Urothelium cell line (cell line): Measurements from ENCODE around the gene FARP1.

ENCODE experiments used
- DNase-seq: peaks from one replicate; pipeline ENCODE4 v3.0.0; 2011; ENCODE audit warnings: low spot score, mixed read lengths
- FAIRE-seq: peaks from 2 replicates; lab custom pipeline; 2011; peaks lifted over from hg19 to GRCh38; lab: Jason Lieb, UNC

FARP1 gene

DNA sequence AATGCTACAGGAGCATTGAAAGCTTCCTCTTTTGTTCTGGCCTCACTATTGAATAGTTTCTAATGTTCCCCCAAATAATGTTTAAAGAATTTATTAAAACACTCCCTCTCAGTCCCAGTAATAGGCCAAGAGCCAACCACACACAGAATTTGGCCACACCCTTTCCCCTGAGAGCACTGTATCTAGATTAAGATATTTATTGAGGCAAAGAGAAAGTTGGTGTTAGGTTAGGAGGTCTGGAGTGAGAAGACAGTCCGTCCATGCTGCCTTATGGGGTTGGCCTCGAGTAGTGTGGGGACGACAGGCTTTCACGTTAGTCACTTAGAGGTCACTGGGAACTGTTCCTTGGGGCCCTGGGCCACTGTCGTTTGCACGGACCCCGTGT lies 157.1 kb downstream of the FARP1 start:
- FAIRE-seq (no peak), DNase-seq (no peak)

DNA sequence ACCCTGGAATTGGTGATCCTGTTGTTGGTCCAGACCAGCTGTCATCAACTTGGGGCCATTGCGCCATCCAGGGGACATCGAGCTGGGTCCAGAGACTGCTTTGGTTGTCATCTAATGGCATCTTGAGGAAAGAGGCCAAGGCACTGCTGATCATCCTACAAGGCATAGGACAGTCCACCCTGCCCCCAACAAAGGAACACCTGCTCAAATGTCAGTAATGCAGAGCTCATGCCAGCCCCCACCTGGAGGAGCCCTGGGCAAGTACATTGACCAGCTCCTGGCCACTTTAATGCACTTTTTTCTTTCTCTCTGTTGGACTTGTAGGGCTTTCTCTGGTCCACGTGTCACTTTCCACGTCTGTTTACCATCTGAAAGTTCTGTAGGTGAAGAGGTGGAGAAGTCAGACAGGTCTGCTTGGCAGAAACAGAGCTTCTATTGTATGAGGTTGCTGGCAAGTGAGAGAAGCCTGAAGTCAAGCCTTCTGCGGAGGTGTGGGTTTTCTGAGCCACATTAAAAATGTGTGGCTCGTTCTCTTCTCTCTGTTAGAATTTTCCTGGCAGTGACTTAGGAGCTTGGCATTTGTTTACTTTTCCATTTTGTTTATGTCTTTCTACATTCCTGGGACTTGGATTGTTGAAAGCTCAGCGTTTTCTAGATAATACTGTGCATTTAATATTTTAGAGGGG lies 158.2 kb downstream of the FARP1 start:
- FAIRE-seq (no peak), DNase-seq (peak; percentile 42)

DNA sequence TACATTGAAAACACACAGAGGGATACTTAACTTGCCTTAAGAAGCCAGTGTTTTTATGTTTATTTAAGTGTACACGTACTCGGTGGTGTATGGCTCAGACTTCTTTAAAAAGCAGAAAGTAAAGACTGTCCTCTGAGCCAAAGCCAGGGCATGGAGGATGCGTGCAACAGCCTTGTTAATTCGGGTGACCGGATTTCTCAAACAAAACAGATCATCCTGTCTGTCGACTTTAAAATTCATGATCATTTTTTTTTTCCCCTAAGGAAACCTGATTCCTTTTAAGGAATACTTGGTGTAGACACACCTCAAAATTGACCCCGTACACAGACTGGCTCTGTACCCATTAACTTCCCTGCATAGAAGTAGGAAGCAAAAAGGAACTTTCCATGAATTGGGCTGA lies 158.8 kb downstream of the FARP1 start:
- no peak for FAIRE-seq
- DNase-seq: no peak

DNA sequence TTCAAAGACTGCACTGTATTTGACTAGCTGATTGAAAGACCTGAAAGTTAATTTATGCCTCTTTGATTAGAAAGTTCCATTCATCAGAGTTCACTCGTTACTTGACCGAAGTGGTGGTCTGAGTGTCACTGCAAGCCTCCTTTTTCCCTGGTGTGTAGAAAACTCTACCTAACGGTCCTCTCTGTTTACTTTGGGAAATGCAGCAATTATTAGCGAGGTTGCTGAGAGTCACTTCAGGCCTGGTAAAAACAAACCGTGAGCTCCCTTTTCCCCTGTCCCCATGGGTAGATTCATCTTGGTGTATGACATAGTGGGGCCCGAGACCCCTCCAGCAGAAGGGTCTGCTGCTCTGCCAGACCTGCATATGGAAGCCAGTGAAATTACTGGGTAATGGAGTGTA lies 161.0 kb downstream of the FARP1 start:
- DNase-seq (no peak), FAIRE-seq (no peak)

DNA sequence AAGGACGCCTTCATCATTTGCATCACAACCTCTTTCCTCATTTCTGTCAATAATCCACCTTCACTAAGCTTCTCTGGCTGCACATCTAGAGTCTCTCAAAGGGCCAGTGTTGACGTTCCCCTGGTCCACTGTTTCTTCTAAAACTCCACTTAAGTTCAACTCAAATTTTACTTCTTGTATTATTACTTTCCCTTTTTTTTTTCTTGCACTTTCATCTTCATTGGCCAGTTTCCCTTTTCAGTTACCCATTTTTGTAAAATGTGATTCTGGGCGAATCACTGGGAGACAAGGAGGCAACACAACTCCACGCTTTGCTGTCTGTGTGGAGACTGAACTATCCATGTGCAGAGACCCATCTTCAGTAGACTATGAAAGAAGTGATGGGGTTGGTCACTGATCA lies 162.8 kb downstream of the FARP1 start:
- no peak for DNase-seq

DNA sequence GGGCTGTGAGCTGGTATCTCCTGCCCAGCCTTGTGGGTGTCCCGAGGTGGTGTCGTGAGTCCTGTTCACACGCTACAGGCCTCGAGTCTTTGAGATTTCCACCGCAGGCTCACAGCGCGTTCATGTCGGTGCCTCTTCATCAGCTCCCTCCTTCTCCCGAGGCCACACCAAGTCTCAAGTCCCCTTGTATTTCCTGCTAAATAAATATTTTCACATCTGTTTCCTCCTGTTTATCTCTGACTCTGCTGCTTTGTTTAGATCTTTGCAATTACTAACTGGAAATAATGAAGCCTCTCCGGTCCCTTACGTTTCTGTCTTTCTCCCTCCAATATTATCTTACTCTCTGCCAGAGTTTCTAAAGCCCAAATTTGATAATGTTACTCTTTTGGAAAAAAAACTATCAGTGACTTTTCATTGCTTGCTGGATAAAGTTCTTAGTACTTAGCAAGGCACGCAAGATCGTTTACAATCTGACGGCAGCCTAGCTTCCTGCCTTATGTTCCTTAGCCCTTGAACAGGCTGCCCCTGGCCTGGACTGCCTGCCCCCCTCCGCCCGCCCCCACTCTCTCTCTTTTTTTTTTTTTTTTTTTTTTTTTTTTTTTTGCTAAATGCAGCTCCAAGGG lies 164.7 kb downstream of the FARP1 start:
- DNase-seq (no peak), FAIRE-seq (no peak)

More for the DNA sequence above, 162.8 kb downstream of the FARP1 start:
- no peak for FAIRE-seq

DNA sequence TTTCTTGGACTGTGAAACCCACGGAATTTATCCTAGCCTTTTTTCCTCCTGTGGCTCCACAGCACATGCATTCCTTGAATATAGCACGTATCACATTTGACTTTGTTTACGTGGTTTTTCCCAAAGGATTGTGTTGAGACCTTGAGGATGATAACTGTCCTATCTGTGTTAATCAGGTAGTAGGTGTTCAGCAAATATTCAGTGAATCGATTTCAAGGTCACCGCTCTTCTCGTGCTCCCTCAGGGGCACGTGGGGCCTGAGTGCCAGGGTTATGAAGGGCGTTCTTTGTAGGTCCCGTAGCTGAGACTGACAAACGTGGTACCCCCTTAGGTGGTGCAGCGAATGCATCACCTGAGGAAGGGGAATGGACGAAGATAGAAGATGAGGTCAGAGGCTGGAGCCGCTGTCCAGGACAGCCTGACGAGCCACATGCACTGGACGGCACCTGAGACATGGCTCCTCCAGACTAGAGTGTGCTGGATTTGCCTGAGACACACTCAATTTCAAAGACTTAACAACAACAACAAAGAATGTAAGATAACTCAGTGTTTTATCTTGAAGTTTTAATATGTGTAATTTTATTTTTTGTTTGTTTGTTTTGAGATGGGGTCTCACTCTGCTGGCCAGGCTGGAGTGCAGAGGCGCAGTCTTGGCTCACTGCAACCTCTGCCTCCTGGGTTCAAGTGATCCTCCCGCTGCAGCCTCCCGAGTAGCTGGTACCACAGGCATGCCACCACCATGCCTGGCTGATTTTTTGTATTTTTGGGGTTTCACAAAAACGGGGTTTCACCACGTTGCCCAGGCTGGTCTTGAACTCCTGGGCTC lies 165.4 kb downstream of the FARP1 start:
- FAIRE-seq: no peak
- no peak for DNase-seq

DNA sequence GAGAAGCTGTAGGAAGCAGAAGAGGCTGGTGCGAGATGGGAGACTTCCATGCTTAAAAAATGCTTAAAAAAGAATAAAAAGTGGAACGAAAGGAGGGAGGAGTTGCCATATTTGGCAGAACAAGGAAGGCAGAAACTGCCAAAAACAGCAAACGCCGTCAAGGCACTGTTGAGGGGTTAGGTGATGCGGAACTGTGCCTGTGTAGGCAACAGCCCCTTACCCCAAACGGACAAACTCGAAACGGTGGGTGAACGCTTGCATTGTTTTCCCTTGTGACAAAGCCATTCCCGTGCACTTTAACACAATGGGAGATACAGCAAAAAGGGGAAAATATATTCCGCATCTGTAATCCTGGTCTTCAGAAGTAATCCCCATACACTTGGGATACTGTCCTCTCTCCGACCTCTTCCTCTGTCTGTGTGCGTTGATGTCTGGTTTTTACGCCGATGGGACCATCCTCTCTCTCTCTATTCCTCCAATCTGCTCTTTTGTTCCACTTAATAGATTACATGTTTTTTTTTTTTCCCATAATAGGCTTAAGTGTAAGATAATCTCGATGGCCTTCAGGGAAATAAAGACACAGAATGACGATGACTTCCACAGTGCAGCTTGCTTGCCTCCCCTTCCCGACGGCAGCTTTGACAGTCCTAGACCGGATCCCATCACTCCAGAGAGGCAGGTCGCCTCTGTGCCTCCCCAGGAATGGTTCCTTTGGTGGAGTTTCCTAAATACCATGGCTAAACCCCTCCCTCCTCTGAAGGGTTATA lies 166.9 kb downstream of the FARP1 start:
- DNase-seq (no peak), FAIRE-seq (no peak)

DNA sequence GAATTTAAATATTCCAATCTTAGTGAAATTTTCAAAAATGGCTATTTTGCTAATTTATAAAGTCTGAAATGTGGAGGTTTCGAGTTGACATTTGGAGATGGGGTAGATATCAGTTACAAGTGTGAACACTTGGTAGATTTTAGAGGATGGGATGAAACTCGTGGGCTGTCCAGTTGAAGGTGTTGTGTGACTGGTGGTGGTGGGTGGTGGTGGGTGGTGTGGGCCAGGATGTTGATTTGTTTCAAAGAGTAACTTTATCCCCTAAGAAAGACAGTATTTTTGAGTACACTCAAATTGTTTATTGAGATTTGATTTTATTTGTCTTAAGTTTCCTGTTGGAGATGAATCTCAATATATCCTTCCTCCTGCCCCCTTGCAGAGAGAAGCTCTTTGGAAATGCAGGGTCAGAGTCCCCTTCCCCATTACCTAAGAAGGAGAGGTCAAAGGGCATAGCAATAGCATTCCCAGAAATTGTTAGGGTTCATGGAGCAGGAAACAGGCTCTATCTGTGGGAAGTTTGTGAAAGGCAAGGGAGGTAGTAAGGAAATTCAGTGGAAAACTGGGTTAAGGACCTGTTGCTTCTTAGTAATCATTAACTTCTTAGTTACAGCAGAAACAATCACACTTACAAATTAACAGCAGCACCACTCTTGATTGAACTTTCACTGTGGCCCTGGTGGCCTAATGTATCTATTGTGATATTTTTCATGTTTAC lies 167.7 kb downstream of the FARP1 start:
- DNase-seq: no peak
- FAIRE-seq: no peak

DNA sequence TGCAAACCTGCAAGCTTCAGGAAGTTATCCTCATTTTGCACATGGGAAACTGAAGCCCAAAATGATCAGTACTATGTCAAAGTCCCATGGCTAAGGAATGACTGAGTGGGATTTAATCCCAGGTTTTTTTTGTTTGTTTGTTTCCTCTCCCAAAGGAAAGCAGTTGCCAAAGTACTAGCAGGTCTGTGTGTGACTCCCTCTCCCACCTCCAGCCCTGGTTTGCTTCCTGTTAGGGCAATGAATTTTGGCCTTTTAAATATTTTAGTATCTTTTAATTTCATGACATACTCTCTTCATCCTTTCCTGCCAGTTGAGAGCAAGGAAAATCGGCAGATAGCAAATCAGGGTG lies 168.3 kb downstream of the FARP1 start:
- FAIRE-seq (no peak), DNase-seq (no peak)

DNA sequence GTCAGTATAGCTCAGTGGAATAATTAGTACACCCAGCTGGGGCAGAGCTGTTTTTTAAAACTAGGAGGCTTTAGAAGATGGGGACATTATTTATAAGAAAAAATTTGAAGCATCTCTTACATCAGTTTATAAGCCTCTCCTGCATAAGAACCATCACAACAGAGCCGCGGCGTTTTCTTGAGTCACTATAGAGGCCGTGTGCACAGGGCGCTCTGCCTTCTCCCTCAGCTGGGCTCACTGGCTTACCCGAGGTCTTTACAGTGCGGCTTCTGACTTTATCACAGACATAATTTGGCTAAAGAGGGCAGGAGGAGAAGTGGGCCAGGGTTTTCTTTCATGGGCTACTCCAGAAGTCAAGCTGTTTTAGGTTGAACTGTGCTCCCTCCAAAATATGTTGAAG lies 169.7 kb downstream of the FARP1 start:
- no peak for FAIRE-seq
- DNase-seq: no peak

DNA sequence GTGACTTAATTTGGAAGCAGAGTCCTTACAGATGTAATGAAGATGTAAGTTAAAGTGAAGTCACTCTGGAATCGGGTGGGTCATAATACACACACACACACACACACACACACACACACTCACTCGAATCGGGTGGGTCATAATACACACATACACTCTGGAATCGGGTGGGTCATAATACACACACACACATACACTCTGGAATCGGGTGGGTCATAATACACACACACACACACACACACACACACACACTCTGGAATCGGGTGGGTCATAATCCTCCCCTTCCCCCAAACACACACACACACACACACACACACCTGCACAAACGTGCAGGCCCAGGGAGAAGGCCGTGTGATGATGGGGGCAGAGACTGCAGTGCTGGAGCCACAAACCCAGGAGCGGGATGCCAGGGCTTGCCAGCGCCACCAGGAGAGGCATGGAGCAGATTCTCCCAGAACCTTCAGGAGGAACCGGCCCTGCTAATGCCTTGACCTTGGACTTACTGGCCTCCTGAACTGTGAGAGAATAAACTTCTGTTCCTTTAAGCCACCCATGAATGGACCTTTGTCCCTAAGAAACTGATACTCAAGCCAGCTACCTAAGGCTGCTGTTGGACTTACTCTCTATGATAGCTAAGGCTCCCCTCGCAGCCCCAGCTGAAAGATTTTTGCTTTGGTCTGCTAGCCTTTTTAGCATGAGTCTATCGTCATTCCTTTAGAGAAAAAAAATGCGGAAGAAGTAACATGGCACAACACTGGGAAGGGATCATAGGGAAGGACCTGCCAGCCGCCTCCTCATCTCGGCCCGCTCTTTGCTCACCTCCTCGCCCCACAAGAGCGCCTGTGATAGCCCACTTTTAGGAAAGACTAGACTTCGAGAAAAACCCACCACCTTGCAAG lies 170.4 kb downstream of the FARP1 start:
- DNase-seq: no peak
- no peak for FAIRE-seq

DNA sequence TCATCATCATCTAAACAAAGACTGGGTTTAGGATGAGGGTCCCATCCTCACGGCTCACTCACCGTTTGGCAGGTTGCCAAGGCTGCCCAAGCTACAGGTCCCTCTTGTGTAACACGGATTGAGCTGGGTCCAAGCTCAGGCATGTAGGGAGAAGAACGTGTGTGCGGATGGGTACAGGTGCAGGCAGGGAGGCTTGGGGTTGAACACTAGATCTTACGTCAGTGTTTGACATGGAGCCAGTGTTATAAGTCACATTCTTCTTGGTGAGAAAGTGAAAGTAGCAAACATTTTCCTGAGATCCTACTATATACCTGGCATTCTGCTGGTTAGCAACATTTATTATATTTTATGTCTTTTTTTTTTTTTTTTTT lies 171.0 kb downstream of the FARP1 start:
- FAIRE-seq (no peak), DNase-seq (no peak)

DNA sequence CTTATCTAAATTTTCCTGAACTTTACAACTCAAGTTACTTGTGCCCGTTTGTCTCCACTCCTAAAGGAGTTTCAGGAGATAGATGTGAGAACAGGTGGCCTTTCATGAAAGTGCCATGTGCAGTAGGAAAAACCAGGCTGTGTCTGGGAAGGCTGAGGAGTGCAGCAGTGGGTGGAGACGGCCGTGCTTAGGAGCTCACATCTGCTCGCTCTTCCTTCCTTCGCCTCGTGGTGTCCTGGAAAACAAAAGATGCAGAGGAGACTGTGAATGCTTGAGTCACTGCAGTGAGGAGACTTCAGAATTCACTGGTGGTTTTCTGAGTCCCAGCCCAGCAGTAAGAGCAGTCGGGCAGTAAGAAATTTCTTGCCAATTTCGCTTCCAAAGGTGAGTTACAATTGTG lies 172.6 kb downstream of the FARP1 start:
- no peak for FAIRE-seq
- DNase-seq: no peak

DNA sequence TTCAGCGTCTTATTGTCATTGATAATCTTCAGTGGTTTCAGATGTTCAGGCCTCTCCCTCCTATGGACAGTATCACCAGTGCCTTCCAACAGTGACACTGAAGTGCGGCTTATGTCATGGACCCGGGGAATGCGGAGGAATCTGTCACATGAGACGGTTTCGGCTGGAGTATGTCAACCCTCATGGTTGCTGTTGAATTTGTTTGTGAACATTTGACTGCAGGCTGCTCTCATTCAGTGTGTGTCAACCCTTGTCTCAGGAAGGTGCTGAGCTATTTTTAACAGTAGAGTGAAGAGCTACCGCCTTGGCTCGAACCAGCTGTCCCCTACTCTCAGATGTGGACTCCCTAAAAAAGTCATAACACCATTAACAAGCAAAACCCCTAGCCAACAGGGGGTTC lies 173.0 kb downstream of the FARP1 start:
- DNase-seq: no peak
- no peak for FAIRE-seq

DNA sequence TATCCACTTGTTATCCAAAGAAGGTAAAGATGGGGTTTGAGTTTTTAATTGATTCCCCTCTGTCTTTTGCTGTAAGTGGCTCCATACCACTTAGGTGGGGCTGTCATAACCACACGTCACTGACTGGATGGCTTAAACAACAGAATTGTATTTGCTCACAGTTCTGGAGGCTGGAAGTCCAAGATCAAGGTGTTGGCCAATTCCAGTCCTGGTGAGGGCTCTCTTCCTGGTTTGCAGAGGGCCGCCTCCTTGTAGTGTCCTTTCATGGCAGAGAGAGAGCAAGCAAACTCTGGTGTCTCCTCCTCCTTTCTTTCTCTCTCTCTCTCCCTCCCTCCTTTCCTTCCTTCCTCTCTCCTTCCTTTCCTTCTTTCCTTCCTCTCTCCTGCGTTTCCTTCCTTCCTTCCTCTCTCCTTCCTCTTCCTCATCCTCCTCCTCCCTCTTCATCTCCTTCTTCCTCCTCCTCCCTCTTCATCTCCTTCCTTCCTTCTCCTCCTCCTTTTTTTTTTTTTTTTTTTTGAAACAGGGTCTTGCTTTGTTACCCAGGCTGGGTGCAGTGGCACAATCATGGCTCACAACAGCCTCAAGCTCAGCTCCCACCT lies 174.8 kb downstream of the FARP1 start:
- no peak for DNase-seq
- no peak for FAIRE-seq

DNA sequence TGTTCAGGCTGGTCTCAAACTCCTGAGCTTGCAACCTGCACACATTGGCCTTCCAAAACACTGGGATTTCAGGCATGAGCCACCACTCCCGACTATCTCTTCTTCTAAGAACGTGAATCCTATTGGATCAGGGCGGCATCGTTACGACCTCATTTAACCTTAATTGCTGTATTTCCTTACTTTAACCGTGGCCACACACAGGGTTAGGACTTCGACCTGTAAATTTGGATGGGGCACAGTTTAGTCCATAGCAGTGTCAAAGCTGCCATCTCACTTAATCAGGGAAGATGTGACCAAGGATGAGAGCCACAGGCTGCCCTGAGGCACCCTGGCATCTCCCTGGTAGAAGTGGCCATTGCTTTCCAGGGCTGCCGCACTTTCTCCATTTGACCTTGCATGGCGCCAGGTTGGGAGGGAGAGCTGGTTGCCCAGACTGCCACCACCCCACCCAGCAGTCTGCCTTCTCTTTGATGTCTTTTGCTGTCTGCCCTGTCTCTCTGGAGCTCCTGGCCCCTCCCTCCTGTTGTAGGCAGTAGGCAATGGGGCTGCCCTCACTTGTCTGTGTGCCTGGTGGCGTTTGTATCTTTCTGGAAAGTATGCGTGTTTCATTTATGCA lies 175.5 kb downstream of the FARP1 start:
- DNase-seq: no peak
- FAIRE-seq: no peak

DNA sequence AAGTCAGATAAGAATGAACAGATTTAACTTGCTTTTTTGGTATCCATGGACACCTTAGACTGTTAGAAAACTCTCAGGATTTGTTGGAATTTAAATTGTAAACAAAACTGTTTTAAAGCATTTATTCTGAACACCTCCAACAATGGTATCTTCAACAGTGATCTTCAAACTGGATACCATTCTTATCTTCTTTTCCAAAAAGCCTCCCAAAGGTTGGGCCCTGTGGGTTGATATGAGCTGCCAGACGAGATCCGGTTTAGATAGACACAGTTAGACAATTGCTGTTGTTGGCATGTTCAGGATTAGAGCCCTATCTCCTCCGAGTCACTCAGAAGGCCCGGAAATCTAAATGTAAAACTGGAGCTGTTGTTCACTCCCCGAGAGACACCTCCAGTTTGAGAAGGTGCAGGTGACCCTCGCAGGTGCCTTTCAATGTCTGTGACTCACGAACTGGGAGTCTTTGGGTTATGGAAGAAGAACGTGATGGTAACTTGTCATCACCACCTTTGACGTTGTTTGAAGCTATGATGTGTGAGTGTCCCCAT lies 177.7 kb downstream of the FARP1 start:
- no peak for FAIRE-seq
- DNase-seq: no peak

DNA sequence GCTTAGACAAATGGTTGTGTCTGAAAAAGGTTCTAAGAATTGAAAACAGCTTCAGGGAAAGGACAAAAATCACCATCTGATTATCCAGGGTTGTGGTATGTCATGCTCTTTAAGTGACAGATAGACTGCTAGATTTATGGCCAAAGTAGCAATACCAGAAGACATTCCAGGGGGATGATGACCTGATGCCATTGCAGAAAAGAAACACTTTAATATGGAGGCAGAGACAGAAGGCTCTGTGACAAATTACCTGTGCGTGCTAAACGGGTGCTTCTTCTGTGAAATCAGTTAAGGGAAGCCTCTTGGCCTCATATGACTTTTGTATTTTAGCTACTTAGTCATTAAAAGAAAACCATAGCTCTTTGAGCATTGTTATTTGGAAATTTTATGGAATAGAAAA lies 178.5 kb downstream of the FARP1 start:
- FAIRE-seq: no peak
- no peak for DNase-seq
